Measurements from ENCODE around the gene SMAD3.

DNA sequence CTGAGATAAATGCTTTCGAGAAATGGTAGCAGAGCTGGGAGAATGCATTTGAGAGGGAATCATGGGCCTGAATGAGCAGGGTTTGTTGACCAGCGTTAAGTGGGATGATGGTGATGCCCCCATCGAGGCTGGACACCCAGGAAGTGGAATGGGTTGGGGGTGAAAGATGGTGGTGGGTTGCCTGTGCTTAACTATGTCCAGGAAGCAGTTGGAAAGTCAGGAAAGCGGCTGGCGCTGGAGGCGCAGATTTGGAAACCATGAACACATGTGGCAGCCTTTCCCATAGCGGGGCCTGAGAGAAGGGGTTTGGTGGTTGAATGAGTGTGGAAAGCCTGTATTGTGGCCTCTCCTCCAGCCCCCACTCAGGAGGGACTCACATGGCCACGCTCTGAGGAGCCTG, 108.4 kb downstream of the SMAD3 start:
- TF ChIP-seq, protein P1, sequence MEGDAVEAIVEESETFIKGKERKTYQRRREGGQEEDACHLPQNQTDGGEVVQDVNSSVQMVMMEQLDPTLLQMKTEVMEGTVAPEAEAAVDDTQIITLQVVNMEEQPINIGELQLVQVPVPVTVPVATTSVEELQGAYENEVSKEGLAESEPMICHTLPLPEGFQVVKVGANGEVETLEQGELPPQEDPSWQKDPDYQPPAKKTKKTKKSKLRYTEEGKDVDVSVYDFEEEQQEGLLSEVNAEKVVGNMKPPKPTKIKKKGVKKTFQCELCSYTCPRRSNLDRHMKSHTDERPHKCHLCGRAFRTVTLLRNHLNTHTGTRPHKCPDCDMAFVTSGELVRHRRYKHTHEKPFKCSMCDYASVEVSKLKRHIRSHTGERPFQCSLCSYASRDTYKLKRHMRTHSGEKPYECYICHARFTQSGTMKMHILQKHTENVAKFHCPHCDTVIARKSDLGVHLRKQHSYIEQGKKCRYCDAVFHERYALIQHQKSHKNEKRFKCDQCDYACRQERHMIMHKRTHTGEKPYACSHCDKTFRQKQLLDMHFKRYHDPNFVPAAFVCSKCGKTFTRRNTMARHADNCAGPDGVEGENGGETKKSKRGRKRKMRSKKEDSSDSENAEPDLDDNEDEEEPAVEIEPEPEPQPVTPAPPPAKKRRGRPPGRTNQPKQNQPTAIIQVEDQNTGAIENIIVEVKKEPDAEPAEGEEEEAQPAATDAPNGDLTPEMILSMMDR (conservative IDR thresholded peaks at IDR 0.05), result no peak
- TF ChIP-seq EZH2 (IDR thresholded peaks at IDR 0.05; ENCODE audit: low read depth), result no peak

Data from PC-9 (cell line).